Measurements from ENCODE around the gene TADA1. TPM values are rescaled to one million over a fixed set of nuclear protein-coding genes. Genes with fewer than 3 reads are reported as not detected.

The TADA1 gene, protein sequence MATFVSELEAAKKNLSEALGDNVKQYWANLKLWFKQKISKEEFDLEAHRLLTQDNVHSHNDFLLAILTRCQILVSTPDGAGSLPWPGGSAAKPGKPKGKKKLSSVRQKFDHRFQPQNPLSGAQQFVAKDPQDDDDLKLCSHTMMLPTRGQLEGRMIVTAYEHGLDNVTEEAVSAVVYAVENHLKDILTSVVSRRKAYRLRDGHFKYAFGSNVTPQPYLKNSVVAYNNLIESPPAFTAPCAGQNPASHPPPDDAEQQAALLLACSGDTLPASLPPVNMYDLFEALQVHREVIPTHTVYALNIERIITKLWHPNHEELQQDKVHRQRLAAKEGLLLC
- 16.1 TPM for total RNA-seq (ENCODE audit: insufficient read depth, low replicate concordance)

DNA sequence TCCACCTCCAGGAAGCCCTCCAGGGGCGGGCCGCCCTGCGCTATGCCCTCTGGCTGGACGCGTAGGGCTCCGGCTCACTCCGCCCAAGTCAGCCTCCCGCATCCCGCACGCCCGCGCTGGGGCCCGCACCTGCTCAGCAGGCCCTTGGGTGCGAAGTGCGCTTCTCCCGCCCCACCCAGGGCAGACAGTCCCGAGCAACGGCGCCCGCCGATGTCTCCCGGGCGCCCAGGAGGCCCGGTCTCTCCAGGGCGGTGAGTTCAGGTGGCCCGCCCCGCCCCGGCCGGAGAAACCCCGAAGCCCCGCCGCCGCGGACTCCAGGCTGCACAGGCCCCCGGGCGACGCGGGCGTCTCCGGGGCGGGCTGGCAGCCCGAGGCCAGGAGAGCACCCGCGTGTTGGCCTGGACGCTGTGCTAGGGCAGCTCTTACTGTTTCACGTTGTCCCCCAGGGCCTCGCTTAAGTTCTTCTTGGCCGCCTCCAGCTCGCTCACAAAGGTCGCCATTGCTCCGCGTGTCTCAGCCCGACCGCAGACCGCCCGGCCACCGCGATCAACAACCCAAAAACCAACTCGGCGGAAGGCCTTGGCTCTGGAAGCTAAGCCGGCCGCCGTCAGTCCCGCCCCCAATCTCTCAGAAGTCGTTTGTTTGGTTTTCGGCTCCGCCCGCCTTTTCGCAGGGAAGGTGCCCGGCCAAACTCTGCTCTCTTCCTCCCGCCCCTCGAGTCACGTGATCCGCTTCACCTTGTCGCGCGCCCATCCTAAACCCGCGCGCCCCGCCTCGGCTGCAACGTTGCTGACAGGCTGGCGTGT is at the start of gene TADA1:
Gene TADA1, minus strand, starts transcription at position 531 of the 806 bp plus-strand sequence. Its CDS starts 31 bp downstream, at position 500.
- DNase-seq (ENCODE audit: low spot score), result peak; percentile 99

DNA sequence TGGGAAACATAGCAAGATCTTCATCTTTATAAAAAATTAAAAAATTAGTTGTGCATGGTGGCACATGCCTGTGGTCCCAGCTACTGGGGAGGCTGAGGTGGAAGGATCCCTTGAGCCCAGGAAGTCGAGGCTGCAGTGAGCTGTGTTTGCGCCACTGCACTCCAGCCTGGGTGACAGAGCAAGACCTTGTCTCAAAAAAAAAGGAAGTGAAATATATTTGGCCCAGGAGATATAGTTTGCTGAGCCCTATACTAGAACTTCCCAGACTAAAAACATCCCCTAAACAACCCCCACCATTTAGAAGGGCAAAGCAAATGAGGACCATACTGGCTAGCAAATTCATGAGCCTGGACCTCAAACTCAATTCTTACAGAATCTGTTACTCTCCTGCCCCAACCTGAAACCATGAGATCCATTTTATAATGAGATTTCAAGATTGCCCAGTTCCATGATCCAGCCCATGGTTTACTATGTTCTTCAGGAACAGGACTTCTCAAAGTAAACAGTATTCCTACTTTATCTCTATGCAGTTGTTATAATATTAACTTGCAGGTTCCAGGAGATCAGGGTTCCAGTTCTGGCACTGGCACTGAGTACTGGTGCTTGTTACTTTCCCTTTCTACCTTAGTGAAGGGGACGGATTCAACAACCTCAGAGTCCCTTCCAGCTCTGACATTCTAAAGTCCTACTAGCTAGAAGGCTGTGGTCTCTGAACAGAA is 48.9 kb upstream of the TADA1 start:
- no peak for DNase-seq (ENCODE audit: low spot score)

DNA sequence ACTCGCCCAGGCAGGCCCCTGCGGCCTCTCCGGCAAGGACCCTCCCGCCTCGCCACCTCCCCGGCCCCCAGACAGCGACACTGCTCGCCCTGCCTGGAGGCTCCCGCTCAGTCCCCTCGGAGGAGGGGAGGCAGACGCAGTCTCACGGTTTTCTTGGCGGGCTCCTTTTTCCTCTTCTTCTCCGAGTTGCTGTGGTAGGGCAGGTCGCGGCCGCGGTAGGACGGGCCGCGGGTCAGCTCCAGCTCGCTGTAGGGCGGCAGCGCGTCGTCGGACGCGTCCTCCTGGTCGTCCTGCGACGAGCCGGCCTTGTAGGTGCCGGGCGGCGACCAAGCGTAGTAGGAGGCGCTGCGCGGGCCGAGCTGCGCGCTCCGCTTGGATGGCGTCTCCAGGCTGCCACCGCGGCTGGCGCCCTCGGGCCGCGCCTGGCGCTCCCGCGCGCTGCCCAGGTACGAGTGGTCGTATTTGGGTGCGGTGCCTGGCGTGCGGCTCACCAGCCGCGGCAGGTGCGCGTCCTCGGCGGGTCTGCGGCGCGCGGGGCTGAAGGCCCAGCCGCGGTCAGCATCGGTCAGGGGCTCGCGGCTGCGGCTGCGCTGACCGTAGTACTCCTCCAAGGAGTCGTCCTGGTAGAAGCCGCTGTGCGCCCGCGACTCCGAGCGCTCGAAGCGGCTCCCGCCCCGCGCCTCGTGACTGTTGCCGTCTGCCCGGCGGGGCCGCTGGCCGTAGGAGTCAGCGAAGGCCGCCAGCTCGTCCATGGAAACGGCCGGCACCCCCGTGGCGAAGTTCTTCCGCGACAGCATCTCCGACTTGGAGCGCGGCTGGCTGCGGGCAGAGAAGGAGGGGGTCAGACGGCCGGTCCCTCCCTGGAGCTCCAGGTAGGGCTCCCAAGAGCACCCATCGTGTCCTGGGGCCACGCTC is 44.8 kb upstream of the TADA1 start:
- DNase-seq (ENCODE audit: low spot score), result no peak

DNA sequence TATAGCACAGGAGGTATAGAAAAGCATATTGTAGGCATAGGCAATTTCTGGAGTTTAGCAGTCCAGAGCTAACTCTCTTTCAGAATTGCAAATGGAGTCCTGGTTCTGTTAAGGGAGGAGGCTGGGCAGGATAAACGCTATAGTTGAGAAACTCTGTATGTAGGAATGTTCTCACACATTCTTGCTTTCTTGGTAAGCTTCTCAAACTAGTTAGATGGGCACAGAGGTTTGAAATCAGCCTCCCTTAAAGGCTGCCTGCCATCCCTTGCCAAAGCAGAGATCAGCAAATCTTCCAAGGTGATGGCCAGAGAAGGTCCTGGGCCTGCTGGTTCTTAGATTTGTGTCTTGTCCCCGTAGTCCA is 42.9 kb upstream of the TADA1 start:
- DNase-seq (ENCODE audit: low spot score), result no peak

DNA sequence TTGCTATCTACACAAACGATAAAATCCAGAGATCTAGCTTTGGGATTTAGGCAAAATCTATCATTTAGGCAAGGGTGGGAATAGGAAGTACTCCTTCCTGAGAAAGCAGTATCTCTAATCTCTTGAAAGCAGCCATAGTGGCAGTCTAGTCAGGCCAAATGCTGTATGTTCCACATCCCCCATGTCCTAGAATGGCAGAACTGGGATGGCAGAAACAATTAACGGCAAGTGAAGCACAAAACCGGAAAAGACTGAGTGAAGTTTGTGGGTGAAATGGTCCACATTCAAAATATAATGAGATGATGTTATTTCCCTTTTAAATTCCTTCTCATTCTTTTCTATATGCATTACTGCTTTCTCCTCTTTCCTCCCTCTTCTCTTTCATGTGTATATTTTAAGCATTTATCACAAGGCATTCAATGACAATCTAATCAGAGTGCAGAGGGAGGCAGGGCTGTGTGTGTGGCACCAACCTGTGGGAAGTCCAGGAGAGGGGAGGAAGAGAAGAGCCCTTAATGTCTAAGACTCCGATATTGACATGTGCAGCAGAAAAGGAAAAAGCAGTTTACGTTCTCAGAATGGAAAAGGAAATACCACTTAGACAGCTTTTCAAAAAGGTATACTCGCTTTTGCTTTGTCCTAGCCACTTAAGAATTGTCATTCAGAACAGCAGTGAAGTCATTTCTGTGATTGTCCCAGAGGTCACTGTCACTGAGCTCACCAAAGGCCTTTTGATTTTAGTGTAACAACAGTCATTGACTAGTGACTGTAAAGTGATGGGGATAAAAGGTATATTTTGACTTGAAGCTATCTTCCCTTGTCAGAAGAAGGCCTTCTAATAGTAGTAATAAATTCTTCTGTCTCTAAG is 42.3 kb upstream of the TADA1 start:
- DNase-seq (ENCODE audit: low spot score), result no peak

DNA sequence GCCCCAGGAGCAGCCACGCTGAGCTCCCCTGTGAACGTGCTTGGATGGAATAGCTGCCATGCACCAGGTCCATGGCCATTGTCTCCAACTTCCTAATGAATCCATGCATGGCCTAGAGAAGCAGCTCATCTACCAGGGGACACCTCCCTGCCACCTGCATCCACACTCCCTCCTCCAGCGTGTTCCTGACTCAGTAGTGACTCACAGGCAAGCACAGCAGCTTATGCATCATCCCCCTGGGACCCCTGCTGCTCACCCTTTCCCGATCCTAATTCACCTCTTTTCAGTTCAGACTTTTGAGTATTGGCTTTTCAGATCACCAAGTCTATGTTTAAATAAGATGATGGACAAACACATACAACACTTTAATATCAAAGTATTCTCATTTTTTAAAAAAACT is 39.9 kb upstream of the TADA1 start:
- DNase-seq (ENCODE audit: low spot score), result no peak

DNA sequence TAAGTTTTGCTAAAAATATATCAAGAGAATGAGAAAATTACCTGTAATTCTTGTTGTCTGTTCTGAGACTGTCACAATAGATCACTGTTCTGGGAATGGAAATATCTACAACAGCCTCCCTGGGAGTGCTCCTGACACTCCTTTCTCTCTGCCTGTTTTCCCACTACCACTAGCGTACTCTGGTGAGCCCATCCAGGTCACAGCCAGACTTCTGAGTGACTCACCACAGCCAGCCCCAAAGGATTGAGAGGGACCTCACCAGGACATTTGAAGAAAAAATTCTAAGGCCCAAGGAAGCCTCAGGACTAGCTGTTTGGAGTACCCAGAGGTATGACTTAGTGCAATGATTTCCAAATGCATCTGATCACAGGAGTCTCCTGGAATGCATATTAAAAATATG is 39.0 kb upstream of the TADA1 start:
- no peak for DNase-seq (ENCODE audit: low spot score)

DNA sequence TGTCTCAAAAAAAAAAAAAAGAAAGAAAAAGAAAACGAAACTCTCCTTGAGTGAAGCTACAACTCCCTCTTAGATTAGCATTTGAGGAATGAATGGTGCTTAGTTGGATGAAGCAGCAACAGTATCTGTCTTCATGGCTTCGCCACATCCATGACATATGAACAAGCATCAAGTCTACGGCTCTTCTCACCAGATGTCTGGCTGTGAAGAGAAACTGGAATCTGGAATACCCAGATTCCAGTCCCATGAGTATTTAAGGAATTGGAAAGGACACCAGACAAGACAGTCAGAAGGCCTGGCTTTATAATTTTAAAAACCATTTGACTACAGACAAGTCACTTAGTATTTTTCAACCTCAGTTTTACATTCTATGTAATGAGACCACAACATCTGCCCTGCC is 38.0 kb upstream of the TADA1 start:
- DNase-seq (ENCODE audit: low spot score), result no peak

DNA sequence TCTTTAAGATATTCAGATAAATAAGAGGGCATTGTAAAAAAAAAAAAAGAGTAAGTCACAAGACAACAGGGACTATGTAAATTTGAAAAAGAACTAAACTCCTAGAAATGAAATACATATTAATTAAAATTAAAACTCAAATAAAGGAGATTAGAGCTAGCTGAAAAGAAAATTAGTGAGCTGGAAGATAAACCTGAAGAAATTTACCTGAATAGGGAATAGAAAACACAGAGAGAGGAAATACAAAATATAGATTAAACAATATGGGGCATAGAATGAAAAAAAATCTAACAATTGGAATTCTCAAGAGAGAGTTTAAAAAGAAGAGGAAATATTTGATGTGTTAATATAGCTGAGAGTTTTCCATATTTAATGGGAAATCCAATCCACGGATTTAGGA is 35.6 kb upstream of the TADA1 start:
- DNase-seq (ENCODE audit: low spot score), result no peak

DNA sequence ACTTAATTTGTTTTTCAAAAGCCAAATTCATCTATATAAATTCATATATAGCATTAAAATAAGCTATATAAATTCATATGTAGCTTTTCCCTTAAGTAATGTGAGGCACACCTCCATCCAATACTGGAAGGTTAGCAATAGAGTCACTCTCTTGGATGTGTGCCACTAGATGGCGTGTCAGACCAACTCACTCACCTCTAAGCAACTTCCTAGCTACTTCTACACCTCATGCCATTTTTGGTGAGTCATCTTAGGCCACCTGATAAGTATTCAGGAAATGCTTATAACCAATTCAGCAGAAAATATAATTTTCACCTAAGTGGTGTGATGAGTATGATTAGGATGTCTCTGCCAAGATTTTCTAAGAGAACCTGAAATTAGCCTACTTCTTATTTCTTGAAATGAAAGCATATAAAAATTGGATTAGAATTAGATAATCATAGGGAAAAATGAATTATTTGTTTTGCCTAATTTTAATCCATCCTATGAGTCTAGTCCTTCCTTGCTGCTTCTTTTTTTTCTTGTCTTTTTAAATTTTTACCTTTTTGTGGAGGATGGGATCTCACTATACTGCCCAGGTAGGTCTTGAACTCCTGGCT is 34.4 kb upstream of the TADA1 start:
- peak; percentile 80 for DNase-seq (ENCODE audit: low spot score)

DNA sequence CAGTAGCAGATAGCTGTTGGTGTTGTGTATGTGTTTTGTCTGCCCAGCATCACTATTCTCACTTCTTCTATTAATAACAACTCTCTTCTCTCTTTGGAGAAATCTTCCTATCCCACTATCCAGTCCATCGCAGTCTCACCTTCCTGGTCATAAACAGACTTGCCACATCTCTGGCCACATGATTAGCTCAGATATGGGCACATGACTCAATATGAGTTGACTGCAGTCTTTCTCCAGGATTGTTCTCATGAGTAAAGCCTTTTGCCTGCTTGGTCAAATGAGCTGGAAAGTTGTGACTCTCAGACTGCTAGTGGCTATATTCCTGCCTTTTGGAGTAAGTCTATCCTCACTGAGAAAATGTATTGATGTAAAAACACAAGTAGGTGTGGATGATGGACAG is 32.9 kb upstream of the TADA1 start:
- DNase-seq (ENCODE audit: low spot score), result no peak

DNA sequence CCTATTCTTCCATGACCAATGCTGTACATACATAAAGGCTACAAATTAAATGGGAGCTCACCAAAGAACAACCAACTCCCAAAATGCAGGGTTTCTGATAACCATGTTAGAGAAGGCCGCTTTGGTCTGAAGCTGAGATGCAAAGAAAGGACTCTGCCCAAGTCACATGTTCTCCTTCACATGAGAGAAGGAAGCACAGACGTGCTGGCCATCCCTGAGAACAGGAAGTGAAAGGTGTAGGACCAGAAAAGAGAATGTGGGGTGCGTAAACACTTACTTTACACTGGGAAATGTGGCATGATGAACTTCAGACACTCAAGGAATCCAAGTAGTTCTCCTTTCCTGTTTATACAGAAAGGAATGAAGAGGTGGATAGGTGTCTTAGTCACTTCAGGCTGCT is 31.7 kb upstream of the TADA1 start:
- DNase-seq (ENCODE audit: low spot score), result no peak

DNA sequence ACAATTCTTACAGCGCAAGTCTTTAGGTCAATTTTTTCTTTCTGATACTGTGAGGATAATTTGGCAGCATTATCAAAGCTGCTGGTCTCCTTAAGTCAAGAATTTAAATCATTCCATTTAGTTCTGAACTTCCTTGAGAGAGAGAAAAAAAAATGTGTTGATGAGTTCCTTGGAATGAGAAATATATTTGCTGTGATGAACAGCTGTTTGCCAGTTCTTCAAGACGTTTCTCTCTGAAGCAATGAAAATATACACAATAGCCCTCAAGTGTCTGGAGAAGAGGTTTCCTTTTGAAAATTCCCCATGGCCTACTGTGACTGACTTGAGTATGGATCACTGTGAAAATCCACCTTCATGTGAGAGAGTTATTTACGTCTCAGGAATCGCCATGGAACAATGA is 31.0 kb upstream of the TADA1 start:
- DNase-seq (ENCODE audit: low spot score), result no peak

DNA sequence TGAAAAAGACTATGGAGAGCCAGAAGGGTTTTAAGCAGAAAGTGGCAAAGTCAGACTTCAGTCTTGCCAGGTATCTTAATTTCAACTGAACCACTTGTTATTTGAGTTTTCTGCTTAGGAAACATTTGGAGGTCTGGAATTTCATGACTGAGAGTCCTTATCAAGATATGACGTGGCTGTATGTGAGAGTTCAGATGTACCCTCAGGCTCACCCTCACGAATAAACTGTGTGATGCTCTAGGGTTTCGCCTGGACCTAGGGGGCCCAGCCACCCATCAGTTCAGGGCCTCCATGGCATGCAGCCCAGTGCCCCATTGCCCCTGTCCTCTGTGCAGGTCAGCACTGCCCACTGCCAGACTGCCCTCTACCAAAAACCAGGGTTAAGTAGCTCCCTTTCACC is 30.6 kb upstream of the TADA1 start:
- no peak for DNase-seq (ENCODE audit: low spot score)

DNA sequence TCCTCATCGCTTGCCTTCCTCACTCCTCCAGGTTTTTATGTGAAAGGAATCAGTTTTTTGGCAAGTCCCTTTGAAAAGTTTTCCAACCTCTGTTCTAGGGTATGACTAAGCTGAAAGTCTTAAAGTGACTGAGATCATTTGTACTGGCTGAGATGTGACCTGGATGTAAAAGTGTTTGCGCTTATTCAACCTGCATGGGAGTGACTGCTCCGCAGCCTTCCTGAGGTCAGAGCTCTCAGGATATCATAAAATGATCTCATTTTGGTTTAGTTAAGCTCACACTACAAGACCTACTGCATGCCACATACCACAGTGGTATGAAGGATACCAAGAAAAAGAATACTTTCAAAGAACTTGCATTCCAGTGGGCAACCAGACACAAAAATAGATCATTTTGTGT is 29.8 kb upstream of the TADA1 start:
- DNase-seq (ENCODE audit: low spot score), result peak; percentile 70

DNA sequence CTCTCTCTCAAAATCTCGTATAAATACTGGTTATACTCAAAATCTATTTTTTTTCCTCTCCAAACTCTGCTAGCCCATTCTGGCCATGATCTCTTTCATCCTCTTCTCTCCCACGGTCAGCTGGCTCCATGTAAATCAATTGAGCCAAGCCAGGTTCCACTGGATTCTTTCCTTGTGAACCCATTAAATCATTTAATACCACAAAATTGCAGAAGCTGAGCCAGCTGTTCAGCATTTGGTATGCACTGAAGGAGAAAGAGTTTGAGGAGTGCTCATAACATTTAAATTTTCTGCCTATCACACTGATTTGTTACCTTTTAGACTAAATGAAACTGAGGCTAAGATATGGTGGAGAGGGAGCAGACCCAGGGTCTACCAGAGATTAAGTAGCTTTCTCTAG is 29.1 kb upstream of the TADA1 start:
- peak; percentile 92 for DNase-seq (ENCODE audit: low spot score)

DNA sequence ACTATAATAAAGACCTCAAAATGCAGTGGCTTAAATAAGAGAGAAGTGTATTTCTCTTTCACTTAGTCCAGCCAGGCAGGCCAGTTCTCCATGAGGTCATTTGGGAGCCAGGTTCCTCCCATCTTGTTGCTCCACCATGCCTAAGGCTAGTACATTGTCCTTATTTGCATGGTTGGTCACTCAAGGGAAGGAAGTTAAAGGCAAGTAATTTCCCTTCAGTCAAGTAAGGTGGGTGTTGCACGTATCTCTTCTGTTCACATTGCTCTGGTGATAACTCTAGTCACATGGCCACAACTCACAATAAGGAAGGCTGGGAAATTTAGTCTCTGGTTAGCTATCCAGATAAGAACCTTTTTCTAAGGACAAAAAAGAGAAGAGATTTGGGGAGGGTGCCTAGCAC is 27.2 kb upstream of the TADA1 start:
- DNase-seq (ENCODE audit: low spot score), result no peak

DNA sequence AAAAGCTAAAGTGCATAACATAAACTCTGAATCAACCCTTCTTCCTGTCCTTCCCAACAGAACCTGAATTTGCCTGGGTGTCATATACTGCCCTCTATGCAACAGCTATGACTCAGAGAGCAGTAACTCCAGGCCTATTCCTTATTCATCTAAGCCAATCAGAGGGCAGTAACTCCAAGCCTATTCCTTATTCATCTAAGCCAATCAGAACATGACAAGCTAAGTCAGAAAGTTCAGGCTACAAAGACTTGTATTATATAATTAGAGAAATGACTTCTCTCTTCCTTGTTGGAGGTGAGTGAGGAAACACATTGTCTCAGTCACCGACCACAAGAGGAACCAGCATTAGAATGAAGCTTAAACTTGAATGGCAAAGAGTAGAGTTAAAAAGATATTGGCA is 26.2 kb upstream of the TADA1 start:
- DNase-seq (ENCODE audit: low spot score), result no peak

DNA sequence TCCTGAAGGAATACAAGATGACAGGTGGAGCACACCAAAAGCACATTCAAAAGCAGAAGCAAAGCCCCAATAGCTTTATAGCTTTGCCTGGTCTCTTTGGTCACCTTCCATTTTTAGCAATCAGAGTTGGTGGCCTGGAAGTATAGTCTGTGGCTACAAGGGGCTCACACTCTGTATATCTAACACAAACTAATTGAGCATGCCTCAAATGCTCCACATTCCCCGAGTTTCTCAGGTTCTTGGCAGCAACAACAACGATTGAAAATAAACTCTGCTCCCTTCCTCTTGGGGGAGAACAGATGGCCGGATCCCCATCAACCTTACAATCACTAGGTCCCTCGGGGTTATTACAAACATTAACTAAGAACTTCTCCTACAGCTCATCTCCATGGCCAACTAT is 24.9 kb upstream of the TADA1 start:
- no peak for DNase-seq (ENCODE audit: low spot score)

DNA sequence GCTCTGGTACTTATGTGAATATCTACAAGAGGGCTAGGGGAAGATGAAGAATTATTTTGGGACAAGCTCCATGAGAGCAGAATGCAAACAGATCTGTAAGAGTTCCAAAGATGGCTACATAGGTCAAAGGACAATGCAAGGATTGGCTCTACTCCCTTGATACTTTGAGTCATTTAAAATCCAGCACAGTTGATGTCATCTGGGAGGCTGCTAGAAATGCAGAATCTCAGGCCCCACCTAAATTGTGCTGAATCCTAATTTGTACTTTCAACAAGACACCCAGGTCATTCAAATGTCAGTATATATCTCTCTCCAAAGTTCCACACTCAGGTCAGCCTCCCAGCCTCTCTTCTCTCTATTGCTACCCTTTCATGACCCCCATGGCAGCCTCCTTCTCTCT is 23.7 kb upstream of the TADA1 start:
- no peak for DNase-seq (ENCODE audit: low spot score)
